ENCODE measurements around the gene SSTR5. TPM values are rescaled to one million over a fixed set of nuclear protein-coding genes. Genes with fewer than 3 reads are reported as not detected.
A peak's percentile ranks its signal among the peaks of the same experiment; 100 is the strongest.

The SSTR5 gene
- total RNA-seq, 1 experiment from 2014 or later: not detected

- BruUV-seq (replicated peaks): no TSS peak
- Mint-ChIP-seq H3K9me3 (ENCODE audit: low read depth, unreplicated experiment) (no peaks in the 10 kb centered on the region), H3K27ac (ENCODE audit: unreplicated experiment) (no peak overlapping the region), H3K4me1 (ENCODE audit: low read depth, unreplicated experiment) (no peaks in the 10 kb centered on the region), H3K4me3 (ENCODE audit: low read depth, unreplicated experiment) (no peak overlapping the region), H3K36me3 (ENCODE audit: insufficient read depth, unreplicated experiment) (peaks cover 7% of the 10 kb centered on the region), H3K27me3 (ENCODE audit: unreplicated experiment) (peaks cover 86% of the 10 kb centered on the region)
- no peak for TF ChIP-seq CTCF (IDR thresholded peaks at IDR 0.05; ENCODE audit: unreplicated experiment)
- intact Hi-C loops (cut with micrococcal nuclease; ENCODE audit: unreplicated experiment): no loop called here
- CTCF ChIA-PET: no interaction called here
- DNase-seq: no peak
Measured at GRCh38 chr16:1124291-1124690, 51.7 kb downstream of the SSTR5 start.

DNA sequence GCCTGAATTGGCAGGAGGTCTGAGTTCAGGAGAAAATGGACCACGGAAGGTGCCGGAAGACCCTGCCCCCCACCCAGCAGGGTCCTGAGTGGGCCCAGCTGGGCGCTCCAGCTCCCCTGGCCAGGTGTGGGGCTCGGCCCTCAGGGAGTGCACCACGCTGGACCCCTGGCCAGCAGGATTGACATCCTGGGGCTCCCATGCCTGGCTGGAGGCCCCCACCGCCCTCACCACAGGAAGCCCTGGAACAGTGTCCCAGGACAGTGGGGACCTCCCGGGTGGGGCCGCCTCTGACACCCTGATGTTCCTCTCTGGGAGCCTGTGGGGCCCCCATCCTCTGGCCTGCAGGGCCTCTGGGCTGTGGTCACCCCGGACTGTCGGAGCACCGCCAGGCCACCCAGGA is 52.2 kb downstream of the SSTR5 start:
- no peaks in the 10 kb centered on the region for H3K9me3 Mint-ChIP-seq (ENCODE audit: low read depth, unreplicated experiment)
- CTCF ChIA-PET: interaction anchor here (0.6 kb wide), 1 partner anchor 577 kb away, joined by 3 read pairs; no protein-coding TSS in a partner anchor
- H3K36me3 Mint-ChIP-seq (ENCODE audit: insufficient read depth, unreplicated experiment): peaks cover 1% of the 10 kb centered on the region
- intact Hi-C loops (cut with micrococcal nuclease; ENCODE audit: unreplicated experiment): no loop called here
- TF ChIP-seq CTCF (IDR thresholded peaks at IDR 0.05; ENCODE audit: unreplicated experiment): no peak
- no peaks in the 10 kb centered on the region for H3K4me1 Mint-ChIP-seq (ENCODE audit: low read depth, unreplicated experiment)
- H3K27me3 Mint-ChIP-seq (ENCODE audit: unreplicated experiment): peaks cover 81% of the 10 kb centered on the region
- no peak for DNase-seq
- BruUV-seq (replicated peaks): no TSS peak
- H3K4me3 Mint-ChIP-seq (ENCODE audit: low read depth, unreplicated experiment): no peak overlapping the region
- H3K27ac Mint-ChIP-seq (ENCODE audit: unreplicated experiment): no peak overlapping the region

GRCh38 chr16:1125471-1125870 is 52.9 kb downstream of the SSTR5 start:
- Mint-ChIP-seq H3K4me3 (ENCODE audit: low read depth, unreplicated experiment) (no peak overlapping the region), H3K27ac (ENCODE audit: unreplicated experiment) (no peak overlapping the region), H3K4me1 (ENCODE audit: low read depth, unreplicated experiment) (no peaks in the 10 kb centered on the region), H3K27me3 (ENCODE audit: unreplicated experiment) (peaks cover 74% of the 10 kb centered on the region), H3K36me3 (ENCODE audit: insufficient read depth, unreplicated experiment) (no peaks in the 10 kb centered on the region), H3K9me3 (ENCODE audit: low read depth, unreplicated experiment) (no peaks in the 10 kb centered on the region)
- intact Hi-C loops (cut with micrococcal nuclease; ENCODE audit: unreplicated experiment): no loop called here
- CTCF ChIA-PET: no interaction called here
- DNase-seq: peak; percentile 34
- no peak for TF ChIP-seq CTCF (IDR thresholded peaks at IDR 0.05; ENCODE audit: unreplicated experiment)
- no TSS peak for BruUV-seq (replicated peaks)

DNA sequence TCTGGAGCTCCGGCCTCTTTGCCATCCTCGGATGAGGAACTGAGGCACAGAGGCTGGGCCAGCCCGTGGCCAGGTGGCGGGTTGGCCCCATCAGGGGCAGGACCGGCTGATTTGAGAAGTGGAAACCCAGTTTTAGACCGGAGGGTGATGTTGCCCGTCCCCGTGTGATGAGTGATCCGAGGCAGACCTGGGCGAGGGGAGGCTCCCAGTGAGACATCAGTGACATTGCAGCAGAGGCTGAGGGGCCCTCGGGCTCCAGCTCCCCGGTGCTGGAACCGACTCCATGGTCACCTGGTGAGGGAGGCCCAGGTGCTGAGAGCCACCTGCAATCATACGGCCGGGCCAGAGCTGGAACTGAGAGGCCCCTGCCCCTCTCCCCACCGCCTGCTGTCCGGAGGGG is 53.5 kb downstream of the SSTR5 start:
- no peak for DNase-seq
- no peaks in the 10 kb centered on the region for H3K9me3 Mint-ChIP-seq (ENCODE audit: low read depth, unreplicated experiment)
- H3K36me3 Mint-ChIP-seq (ENCODE audit: insufficient read depth, unreplicated experiment): no peaks in the 10 kb centered on the region
- H3K27me3 Mint-ChIP-seq (ENCODE audit: unreplicated experiment): peaks cover 68% of the 10 kb centered on the region
- no peak overlapping the region for H3K27ac Mint-ChIP-seq (ENCODE audit: unreplicated experiment)
- no peak for TF ChIP-seq CTCF (IDR thresholded peaks at IDR 0.05; ENCODE audit: unreplicated experiment)
- CTCF ChIA-PET: no interaction called here
- no peaks in the 10 kb centered on the region for H3K4me1 Mint-ChIP-seq (ENCODE audit: low read depth, unreplicated experiment)
- H3K4me3 Mint-ChIP-seq (ENCODE audit: low read depth, unreplicated experiment): no peak overlapping the region
- intact Hi-C loops (cut with micrococcal nuclease; ENCODE audit: unreplicated experiment): no loop called here
- no TSS peak for BruUV-seq (replicated peaks)
